Measurements from ENCODE around the gene KRT12.

GRCh38 chr17:40900809-40901356 is 33.9 kb upstream of the KRT12 start:
- TF ChIP-seq POLR2AphosphoS5 (IDR thresholded peaks at IDR 0.05; ENCODE audit: low read depth, low read length) (no peak), POLR2A (IDR thresholded peaks at IDR 0.05; ENCODE audit: low read depth, low read length) (no peak), TAF1 (IDR thresholded peaks at IDR 0.05; ENCODE audit: low read depth, low read length) (no peak), SPI1 (IDR thresholded peaks at IDR 0.05; ENCODE audit: low read depth, low read length) (no peak), PAX5 (IDR thresholded peaks at IDR 0.05; ENCODE audit: insufficient read depth, low read length, severe bottlenecking) (no peak)

Data from GM12891 (cell line).